Embryonic facial prominence (tissue), 1 donor: ENCODE results near the gene BCLAF1.
"Not testable (repeated sequence)": the region's sequence is repeated elsewhere in the genome, so short reads cannot be mapped to it uniquely, and the experiment has no call there.

Source experiments
- DNase-seq: peaks from one replicate; pipeline ENCODE4 v3.0.0-alpha.2; 2016; ENCODE audit errors: extremely low spot score

The BCLAF1 gene

DNA sequence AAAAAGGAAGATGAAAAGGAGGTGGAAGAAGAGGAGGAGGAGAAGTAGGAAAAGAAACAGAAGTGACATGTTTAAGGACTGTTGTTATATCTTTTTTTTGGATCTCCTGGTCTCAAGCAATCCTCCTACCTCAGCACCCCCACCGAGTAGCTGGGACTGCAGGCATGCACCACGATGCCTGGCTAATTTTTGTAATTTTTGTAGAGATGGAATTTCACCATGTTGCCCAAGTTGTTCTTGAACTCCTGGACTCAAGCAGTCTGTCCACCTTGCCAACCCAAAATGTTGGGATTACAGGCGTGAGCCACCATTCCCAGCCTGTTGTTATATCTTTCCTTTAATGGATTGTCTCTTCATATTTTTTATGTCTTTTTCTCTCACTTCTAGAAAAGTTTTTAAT, 19.5 kb upstream of the BCLAF1 start:
- no peak for DNase-seq

- DNase-seq, result not testable (repeated sequence)
Measured at GRCh38 chr6:136308469-136308868, 18.8 kb upstream of the BCLAF1 start.

DNA sequence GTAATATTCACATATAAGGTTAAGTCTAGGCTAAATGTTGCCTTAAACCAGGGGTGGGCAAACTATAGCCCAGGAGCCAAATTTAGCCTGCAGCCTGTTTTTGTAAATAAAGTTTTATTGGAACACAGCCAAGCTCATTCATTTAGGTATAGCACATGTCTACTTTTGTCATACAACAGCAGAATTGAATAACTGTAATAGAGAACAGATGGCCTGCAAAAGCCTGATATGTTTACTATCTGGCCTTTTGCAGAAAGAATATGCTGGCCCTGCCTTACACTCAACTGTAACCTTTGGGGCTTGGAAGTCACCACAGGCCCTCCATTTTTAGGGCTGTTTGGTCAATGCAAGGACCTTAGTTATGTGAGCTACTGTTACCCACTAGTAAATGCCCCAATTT, 17.7 kb upstream of the BCLAF1 start:
- DNase-seq, result no peak

- DNase-seq, result no peak
Measured at GRCh38 chr6:136306466-136306865, 16.8 kb upstream of the BCLAF1 start.

GRCh38 chr6:136304410-136304809, 14.8 kb upstream of the BCLAF1 start:
- no peak for DNase-seq

GRCh38 chr6:136303516-136303915, 13.9 kb upstream of the BCLAF1 start:
- no peak for DNase-seq

DNA sequence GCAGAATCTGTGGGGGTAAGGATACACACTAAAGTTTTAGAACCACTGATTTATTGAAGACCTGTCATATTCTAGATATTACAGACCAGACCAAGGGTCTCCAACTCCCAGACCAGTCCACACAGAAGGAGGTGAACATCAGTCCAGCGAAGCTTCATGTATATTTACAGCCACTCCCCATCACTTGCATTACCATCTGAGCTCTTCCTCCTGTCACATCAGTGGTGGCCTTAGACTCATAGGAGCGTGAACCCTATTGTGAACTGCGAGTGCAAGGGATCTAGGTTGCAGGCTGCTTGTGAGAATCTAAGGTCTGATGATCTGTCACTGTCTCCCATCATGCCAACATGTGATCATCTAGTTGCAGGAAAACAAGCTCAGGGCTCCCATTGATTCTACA, 5.0 kb upstream of the BCLAF1 start:
- DNase-seq, result no peak

DNA sequence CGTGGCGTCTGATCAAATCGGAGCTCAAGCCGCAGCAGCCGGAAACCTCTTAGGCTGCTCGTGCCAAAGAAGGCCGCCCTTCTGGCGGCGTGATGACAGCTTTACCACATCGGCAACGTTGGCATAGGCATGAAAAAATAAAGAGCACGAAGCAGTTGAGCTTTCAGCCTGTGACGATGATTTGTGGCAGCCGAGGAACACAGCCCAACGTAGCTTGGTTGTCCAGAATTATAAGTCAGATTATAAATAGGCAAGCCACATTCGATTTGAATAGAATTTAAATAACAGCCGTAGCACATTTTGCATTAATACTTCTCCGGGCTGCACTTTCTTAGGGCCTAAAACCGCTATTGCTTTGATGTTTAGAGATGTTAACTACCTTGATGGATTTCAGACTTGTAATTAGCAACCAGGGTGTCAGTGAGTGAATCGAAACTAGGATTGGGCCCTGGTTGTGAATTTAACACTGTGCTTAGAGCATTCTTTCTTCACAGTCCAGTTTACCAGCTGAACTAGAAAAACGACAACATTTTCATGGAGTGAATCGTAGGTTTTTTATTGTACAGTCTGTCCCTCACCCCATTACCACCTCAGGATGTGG, 864 bp upstream of the BCLAF1 start:
- peak; percentile 86 for DNase-seq

DNA sequence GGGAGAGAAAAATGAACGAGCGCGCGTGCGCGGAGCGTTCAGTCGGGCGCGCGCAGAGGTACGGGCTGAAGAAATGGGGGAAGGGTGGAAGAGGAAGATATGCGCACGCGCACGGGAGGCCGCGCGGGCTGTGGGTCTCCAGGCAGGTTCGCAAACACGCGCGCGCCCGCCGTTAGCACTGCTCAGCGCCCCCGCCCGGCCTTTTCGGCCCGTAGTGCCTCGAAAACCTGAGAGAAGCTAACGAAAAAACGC, 393 bp downstream of the BCLAF1 start:
- DNase-seq, result peak; percentile 93

DNA sequence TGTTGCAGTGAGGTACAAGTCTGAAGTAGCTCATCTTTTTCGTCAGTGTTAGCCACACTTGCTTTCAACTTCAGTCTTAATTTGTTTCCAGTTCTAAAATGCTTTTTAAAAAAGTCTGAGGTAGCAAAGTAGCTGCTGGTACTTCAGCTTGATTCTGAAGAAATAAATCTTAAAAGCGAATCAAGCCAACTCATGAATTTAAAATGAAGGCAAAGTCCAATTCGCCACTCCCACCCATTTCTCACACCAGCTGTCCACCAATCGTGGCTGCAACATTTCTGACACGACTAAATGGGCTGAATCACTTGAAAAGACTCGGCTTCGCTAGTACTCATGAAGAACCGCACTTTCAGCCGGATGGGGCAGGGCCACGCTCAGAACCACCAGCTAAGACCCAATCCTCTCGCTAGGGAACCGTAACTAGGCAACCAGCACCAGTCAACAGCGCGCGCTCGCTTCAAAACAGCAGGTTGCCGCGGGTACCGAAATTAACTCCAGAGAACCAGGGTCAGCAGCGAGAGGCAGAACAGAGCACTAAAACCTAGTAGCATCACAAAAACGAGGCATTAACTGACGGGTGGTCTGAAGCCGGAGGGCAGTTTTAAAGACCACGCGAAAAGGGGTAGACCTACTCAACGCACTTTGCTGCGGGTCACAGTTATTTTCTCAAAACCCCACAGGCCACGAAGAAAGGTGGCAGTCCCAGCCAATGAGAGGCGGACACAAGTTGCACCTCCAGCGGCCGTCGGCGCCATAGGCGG, 900 bp downstream of the BCLAF1 start:
- peak; percentile 78 for DNase-seq

- no peak for DNase-seq
Measured at GRCh38 chr6:136284909-136285308, 4.7 kb downstream of the BCLAF1 start.

DNA sequence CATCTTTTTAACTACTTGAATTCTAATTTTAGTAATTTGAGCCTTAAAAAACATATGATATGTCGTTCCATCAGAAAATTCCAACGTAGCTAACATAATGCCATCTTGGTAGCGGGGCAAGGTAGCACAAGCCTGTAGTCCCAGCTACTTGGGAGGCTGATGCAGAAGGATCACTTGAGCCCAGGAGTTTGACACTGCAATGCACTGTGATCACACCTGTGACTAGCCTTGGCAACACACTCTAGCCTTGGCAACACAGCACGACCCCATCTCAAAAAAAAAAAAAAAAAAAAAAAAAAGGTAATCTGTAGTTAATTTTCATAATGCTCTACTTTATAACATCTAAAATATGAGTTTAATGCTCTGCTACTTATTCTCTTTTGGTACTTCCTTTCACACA, 6.7 kb downstream of the BCLAF1 start:
- no peak for DNase-seq

GRCh38 chr6:136280032-136280609, 9.5 kb downstream of the BCLAF1 start:
- no peak for DNase-seq

GRCh38 chr6:136274062-136274461, 15.6 kb downstream of the BCLAF1 start:
- DNase-seq, result no peak

DNA sequence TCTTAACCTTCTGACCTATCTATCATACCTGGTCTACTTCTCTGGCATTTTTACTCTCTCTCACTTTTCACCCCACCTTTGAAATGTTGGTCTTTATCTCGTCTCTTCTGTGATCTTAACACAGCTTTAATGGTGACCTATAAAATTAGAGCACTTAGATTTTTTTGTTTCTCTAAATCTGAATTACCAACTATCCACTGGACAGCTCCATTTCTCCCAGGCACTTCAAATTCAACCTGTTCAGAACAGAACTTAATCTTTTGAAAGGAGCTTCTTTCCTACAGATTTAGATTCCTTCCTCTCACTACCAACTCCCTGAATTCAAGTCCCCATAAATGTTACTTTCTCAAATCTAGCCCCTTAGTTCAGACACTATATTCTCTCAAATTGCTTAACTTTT, 24.5 kb downstream of the BCLAF1 start:
- DNase-seq, result no peak

DNA sequence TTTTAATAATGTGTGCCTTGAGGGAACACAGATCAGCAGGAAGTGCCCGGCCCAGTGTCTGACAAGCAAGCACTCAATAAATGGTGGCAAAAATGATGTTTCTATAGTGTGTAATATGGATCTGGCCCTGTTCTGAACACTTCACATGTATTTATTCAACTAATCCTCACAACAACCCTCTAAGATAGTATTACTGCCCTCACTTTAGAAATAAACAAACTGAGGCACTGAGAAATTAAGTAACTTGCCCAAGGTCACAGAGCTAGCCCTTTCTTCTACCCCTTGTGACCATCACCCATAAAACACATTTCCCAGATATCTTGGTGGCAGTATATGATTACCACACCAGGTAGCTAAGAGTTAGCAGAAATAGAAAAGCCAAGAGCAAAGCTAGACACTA, 26.7 kb downstream of the BCLAF1 start:
- DNase-seq, result no peak

DNA sequence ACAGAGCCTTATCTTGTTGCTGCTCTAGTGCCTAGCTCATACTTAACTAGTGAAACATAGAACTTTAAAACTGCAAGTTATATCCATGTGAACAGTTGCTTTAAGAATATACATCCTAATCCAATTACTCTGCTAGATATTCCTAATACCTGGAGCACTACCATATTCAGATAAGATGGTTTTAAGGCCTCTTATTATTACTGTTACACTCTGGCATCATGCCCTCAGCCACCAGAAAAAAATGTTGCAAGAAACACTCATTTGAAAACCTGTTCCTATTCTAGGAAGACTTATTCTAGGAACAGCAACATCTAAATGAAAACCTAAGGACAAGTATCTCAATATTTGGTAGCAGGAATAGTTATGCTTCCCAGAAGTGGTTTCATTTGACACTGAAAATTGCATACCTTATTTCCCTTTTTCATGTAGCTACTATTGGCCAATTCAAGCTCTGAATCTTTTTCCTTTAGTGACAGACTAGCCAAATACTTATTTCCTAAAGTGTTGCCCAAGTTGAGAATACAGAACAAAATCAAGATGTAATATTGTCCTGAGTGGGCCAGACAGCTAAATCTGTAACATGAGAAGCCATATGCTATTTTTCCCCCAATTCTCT, 34.7 kb downstream of the BCLAF1 start:
- DNase-seq, result no peak

GRCh38 chr6:136253734-136254133, 35.9 kb downstream of the BCLAF1 start:
- DNase-seq, result no peak

GRCh38 chr6:136252441-136252840, 37.2 kb downstream of the BCLAF1 start:
- no peak for DNase-seq

GRCh38 chr6:136251394-136251793, 38.3 kb downstream of the BCLAF1 start:
- DNase-seq, result no peak

GRCh38 chr6:136250686-136251008, 39.0 kb downstream of the BCLAF1 start:
- no peak for DNase-seq

DNA sequence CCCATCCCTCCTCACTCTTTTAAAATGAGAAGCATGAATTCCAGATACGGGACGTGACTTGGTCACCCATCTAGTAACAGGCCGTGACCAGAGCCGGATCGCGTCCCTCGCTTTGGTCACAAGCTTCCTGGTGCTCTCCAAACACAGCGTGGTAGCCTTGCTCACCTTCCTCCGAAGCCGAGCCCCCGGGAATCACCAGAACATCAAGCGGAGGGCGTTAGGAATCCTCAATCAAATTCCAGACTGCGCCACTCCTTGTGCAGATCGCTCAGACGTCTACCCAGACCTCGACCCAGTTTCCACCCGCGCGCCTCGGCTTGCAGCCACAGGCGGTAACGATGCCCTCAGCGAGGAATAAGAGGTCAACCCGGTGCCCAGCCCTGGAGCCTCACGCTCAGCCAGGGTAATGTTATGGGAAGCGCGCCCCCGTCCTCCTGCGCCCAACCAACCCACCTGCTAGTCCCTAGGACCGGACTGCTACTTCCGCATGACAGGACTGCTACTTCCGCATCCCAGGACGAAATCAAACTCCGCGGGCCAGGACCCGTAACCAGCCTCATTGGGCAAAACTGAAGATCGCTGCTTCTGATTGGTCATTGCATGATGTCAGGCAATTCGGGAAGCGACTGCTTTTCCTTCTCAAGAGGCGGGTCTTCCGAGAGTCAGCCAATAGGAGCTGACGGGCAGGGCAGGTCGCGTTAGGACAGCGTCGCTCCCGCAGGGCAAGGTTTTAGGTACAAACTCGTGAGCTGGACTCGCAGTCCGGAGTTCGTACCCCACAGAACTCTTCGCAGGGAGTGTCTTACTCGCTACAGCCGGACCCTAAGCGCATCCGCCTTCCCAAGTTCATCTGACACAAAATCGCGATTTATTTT, 39.6 kb downstream of the BCLAF1 start, which contains the start of gene MTFR2:
TSS of gene MTFR2 (minus strand) at position 501 of the 875 bp plus-strand sequence. CDS start 1,212 bp downstream, outside the sequence.
- DNase-seq, result peak; percentile 98
